Left renal pelvis (tissue), 4 donors: ENCODE measurements around the gene GPATCH4. TPM values are rescaled to one million over a fixed set of nuclear protein-coding genes. Genes with fewer than 3 reads are reported as not detected.
A peak's percentile ranks its signal among the peaks of the same experiment; 100 is the strongest.
"Not testable (repeated sequence)": the region's sequence is repeated elsewhere in the genome, so short reads cannot be mapped to it uniquely, and the experiment has no call there.

ENCODE experiments used
- DNase-seq, 4 donors: peaks; one replicate each; pipeline ENCODE4 v3.0.0-alpha.2; 2013; ENCODE audit warnings: low read depth in 4 of 4, low spot score in 3 of 4
- polyA plus RNA-seq, 4 donors: library from polyadenylated mRNA; unstranded; fragments of 120-200 nt; gene quantifications; one replicate each; pipeline ENCODE4 v1.2.1, GENCODE V29; 2013; ENCODE audit not compliant: insufficient read length in 4 of 4

The GPATCH4 gene
- polyA plus RNA-seq: 10 to 100 TPM; 20.5 to 35.1 (median 32.8) TPM

GRCh38 chr1:156601122-156601830 is at the start of gene GPATCH4:
GPATCH4 (minus strand) TSS chr1:156601479.
- DNase-seq: peak in 3 of 4 donors; percentile 66 to 76 (median 72)

GRCh38 chr1:156648951-156649350 is 47.7 kb upstream of the GPATCH4 start:
- no peak for DNase-seq

GRCh38 chr1:156648496-156648895 is 47.2 kb upstream of the GPATCH4 start:
- DNase-seq: no peak

GRCh38 chr1:156647351-156647750 is 46.1 kb upstream of the GPATCH4 start:
- DNase-seq: no peak

GRCh38 chr1:156646738-156647211 is 45.5 kb upstream of the GPATCH4 start:
- DNase-seq: no peak

GRCh38 chr1:156645666-156646065 is 44.4 kb upstream of the GPATCH4 start:
- DNase-seq: no peak

- DNase-seq: no peak
Measured at GRCh38 chr1:156645056-156645455, 43.8 kb upstream of the GPATCH4 start.

GRCh38 chr1:156644640-156645039 is 43.4 kb upstream of the GPATCH4 start:
- no peak for DNase-seq

GRCh38 chr1:156644146-156644545 is 42.9 kb upstream of the GPATCH4 start:
- no peak for DNase-seq

GRCh38 chr1:156643778-156644092 is 42.5 kb upstream of the GPATCH4 start:
- DNase-seq: no peak

- no peak for DNase-seq
Measured at GRCh38 chr1:156643049-156643777, 41.9 kb upstream of the GPATCH4 start.

- no peak for DNase-seq
Measured at GRCh38 chr1:156642265-156643048, 41.2 kb upstream of the GPATCH4 start.

GRCh38 chr1:156641761-156642264 is 40.5 kb upstream of the GPATCH4 start, which contains the start of gene BCAN:
BCAN (plus strand) TSS chr1:156642117; CDS start chr1:156646055, 3,938 bp downstream.
- no peak for DNase-seq

GRCh38 chr1:156640842-156641706 is 39.8 kb upstream of the GPATCH4 start:
- DNase-seq: no peak

GRCh38 chr1:156639601-156640101 is 38.4 kb upstream of the GPATCH4 start:
- no peak for DNase-seq

GRCh38 chr1:156638189-156638985 is 37.1 kb upstream of the GPATCH4 start:
- DNase-seq: no peak

- no peak for DNase-seq
Measured at GRCh38 chr1:156632355-156632754, 31.1 kb upstream of the GPATCH4 start.

GRCh38 chr1:156631152-156631551 is 29.9 kb upstream of the GPATCH4 start:
- not testable (repeated sequence) for DNase-seq
